ENCODE measurements around the gene CYP11A1.

Gene CYP11A1

GRCh38 chr15:74367296-74367854 is at the start of gene CYP11A1:
Gene CYP11A1 (minus strand): TSS chr15:74367646. CDS start chr15:74367585, 61 bp downstream.
- DNase-seq (ENCODE audit: low read depth, low spot score) = no peak

GRCh38 chr15:74417225-74417624 is 49.8 kb upstream of the CYP11A1 start:
- no peak for DNase-seq (ENCODE audit: low read depth, low spot score)

- DNase-seq (ENCODE audit: low read depth, low spot score) = no peak
Measured at GRCh38 chr15:74415966-74416916, 48.8 kb upstream of the CYP11A1 start.

- no peak for DNase-seq (ENCODE audit: low read depth, low spot score)
Measured at GRCh38 chr15:74414603-74415338, 47.3 kb upstream of the CYP11A1 start.

GRCh38 chr15:74414081-74414580 is 46.7 kb upstream of the CYP11A1 start:
- no peak for DNase-seq (ENCODE audit: low read depth, low spot score)

GRCh38 chr15:74413350-74414080 is 46.1 kb upstream of the CYP11A1 start:
- DNase-seq (ENCODE audit: low read depth, low spot score) = no peak

GRCh38 chr15:74412159-74412558 is 44.7 kb upstream of the CYP11A1 start:
- DNase-seq (ENCODE audit: low read depth, low spot score) = no peak

- no peak for DNase-seq (ENCODE audit: low read depth, low spot score)
Measured at GRCh38 chr15:74411686-74412085, 44.2 kb upstream of the CYP11A1 start.

- no peak for DNase-seq (ENCODE audit: low read depth, low spot score)
Measured at GRCh38 chr15:74410502-74410901, 43.1 kb upstream of the CYP11A1 start.

- no peak for DNase-seq (ENCODE audit: low read depth, low spot score)
Measured at GRCh38 chr15:74409225-74409624, 41.8 kb upstream of the CYP11A1 start.

- no peak for DNase-seq (ENCODE audit: low read depth, low spot score)
Measured at GRCh38 chr15:74408815-74409214, 41.4 kb upstream of the CYP11A1 start.

- no peak for DNase-seq (ENCODE audit: low read depth, low spot score)
Measured at GRCh38 chr15:74408385-74408784, 40.9 kb upstream of the CYP11A1 start.

GRCh38 chr15:74406992-74407705 is 39.7 kb upstream of the CYP11A1 start:
- peak; percentile 45 for DNase-seq (ENCODE audit: low read depth, low spot score)

GRCh38 chr15:74406517-74406916 is 39.1 kb upstream of the CYP11A1 start:
- DNase-seq (ENCODE audit: low read depth, low spot score) = no peak

GRCh38 chr15:74405823-74406222 is 38.4 kb upstream of the CYP11A1 start:
- DNase-seq (ENCODE audit: low read depth, low spot score) = no peak

- no peak for DNase-seq (ENCODE audit: low read depth, low spot score)
Measured at GRCh38 chr15:74403991-74404563, 36.6 kb upstream of the CYP11A1 start.

- no peak for DNase-seq (ENCODE audit: low read depth, low spot score)
Measured at GRCh38 chr15:74403588-74403919, 36.1 kb upstream of the CYP11A1 start.

GRCh38 chr15:74402873-74403587 is 35.6 kb upstream of the CYP11A1 start:
- DNase-seq (ENCODE audit: low read depth, low spot score) = no peak

- DNase-seq (ENCODE audit: low read depth, low spot score) = no peak
Measured at GRCh38 chr15:74402337-74402841, 34.9 kb upstream of the CYP11A1 start.
